Mesenteric fat pad (tissue), 1 donor: Measurements from ENCODE around the gene GRHL1. TPM values are rescaled to one million over a fixed set of nuclear protein-coding genes. Genes with fewer than 3 reads are reported as not detected.
"Not testable (repeated sequence)": the region's sequence is repeated elsewhere in the genome, so short reads cannot be mapped to it uniquely, and the experiment has no call there.

ENCODE experiments used
- DNase-seq: peaks from one replicate; pipeline ENCODE4 v3.0.0-alpha.2; 2020; ENCODE audit warnings: low spot score
- total RNA-seq: library from RNA; stranded (reverse); fragmentation: NEBNext Ultra II Directional; extraction: Animal tissue kit (Norgen Biotek cat#: 25700); gene quantifications from one replicate; pipeline ENCODE4 v1.2.1, GENCODE V29; 2021
- donor health status: DM: yes; HTN: yes; CAD: no.

GRHL1 gene
- total RNA-seq, 1 donor from 2014 or later, result 18.0 TPM

- no peak for DNase-seq
These were observed 68.3 kb downstream of the GRHL1 start for GRCh38 chr2:10019602-10020400.

DNA sequence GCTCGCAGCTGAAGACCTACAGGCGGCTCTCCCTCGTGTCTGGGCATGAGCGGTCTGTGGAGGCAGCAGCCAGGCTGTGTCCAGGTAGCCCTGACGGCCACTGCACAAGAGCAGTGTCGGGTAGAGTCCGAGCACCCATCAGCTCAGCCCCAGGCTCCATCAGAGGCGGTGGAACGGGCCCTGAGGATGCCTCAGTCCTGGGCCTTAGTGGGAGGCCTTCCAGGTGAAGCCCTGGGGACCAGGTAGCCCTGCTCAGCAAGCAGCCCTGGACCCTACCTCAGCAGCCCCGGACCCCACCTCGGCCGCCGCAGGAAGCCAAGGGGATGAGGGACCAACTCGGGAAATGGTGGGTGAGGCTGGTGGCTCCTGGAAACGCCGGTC lies 70.5 kb downstream of the GRHL1 start:
- DNase-seq, result no peak

- DNase-seq, result no peak
These were observed 71.0 kb downstream of the GRHL1 start for GRCh38 chr2:10022445-10022844.

DNA sequence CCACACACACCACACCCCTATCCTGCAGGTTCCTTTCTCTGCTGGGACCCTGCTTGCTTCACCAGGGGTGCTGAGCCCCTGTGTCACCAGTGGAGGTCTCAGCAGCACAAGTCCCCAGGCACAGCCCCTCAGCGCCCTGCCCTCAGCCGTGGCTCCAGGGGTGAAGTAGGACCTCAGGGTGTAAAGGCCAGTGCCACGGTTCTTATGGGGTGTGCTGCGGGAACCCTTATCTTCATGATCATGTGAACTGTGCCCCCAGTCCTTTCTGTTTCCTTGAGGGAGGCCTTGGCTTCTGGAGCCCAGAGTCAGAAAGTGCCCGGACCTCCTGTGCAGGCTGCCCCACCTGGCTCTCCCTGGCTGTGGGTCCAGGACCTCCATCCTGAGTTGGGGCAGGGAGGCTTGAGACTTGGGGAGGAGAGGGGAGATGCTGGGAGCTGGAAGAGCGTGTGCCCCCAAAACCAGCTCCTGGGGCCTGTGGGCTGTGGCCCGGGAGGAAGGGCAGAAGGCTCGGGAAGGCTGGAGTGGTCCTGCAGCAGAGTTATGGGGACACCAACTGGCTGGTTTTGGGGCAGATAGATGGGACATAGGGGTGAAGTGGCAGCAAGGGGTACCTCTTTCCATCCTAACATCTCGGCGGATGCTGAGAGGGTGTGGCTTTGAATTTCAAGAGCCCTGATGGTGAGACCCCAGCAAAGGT lies 71.6 kb downstream of the GRHL1 start:
- no peak for DNase-seq

DNA sequence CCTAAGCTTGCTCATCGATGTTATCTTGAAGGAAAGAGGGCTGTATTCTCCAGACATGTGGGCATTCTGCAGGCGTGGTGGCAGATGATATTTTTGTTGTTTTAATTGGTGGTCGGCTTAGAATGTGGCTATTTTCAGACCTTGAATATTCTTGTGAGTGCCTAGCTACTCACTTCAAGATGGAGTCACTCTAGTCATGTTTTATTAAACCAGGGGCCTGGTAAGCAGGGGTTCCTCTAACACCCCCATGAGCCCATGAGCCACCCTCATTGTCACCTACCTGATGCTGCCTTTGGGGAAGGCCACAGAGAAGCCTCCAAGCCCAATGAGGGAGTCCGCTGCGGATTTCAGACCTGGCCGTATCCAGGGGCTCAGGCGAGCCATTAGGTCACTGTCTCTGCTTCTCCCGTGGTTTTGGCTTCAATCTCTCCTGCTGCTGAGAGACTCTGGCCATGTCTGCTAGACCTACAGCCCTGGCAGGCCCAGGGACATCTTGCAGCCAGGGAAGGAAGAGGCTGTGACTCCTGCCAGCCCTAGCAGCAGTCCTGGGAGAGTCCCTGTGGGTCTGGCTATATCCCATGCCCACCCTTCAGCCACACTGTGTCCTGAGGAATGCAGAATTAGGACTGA lies 75.6 kb downstream of the GRHL1 start:
- no peak for DNase-seq

GRCh38 chr2:10027660-10028330 lies 76.3 kb downstream of the GRHL1 start:
- DNase-seq, result no peak

DNA sequence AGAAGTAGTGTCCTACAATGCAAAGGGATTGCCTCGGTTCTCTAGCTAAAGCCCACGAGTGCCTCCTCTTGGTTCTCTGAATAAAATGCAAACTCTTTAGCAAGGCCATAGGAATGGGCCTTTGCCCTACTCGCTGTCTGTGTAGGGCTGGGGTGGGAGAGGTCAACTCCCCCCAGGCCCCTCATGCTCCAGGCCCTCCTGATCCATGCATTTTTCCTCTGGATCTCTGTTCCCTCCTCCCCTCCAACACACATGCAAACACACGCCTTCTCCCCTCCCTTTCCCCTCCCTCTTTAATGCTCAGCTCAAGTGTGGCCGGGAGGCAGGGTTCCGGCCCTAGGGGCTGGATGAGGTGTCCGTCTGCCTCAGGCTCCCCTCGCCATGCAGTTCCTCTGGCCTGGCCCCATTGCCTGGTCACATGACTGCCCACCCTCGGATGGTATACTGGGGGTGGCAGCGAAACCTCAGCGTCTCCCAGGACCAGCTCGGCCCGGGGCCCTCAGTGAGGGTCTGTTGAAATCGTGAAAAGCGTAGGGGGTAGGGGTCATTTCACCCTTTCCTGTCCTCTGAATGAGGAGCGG lies 77.0 kb downstream of the GRHL1 start:
- no peak for DNase-seq

GRCh38 chr2:10028988-10029874 lies 77.7 kb downstream of the GRHL1 start:
- DNase-seq, result no peak

- DNase-seq, result no peak
These were observed 78.4 kb downstream of the GRHL1 start for GRCh38 chr2:10029875-10030223.

DNA sequence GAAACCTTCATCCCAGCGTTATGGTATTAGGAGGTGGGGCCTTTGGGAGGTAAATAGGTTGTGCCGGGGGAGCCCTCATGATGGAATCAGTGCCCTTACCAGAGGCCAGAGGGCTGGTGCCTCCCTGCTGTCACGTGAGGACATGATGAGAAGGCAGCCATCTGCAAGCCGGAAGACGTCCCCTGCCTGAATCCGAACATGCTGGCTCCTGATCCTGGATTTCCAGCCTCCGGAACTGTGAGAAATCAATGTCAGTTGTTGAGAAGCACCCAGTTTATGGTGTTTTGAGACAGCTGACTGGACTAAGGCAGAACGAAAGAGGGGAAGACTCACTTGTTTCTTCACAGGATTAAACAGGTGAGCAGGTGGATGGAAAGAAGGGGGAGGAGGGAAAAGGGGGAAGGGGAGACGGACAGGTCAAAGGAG lies 78.8 kb downstream of the GRHL1 start:
- no peak for DNase-seq

GRCh38 chr2:10030798-10031197 lies 79.3 kb downstream of the GRHL1 start:
- DNase-seq, result not testable (repeated sequence)

DNA sequence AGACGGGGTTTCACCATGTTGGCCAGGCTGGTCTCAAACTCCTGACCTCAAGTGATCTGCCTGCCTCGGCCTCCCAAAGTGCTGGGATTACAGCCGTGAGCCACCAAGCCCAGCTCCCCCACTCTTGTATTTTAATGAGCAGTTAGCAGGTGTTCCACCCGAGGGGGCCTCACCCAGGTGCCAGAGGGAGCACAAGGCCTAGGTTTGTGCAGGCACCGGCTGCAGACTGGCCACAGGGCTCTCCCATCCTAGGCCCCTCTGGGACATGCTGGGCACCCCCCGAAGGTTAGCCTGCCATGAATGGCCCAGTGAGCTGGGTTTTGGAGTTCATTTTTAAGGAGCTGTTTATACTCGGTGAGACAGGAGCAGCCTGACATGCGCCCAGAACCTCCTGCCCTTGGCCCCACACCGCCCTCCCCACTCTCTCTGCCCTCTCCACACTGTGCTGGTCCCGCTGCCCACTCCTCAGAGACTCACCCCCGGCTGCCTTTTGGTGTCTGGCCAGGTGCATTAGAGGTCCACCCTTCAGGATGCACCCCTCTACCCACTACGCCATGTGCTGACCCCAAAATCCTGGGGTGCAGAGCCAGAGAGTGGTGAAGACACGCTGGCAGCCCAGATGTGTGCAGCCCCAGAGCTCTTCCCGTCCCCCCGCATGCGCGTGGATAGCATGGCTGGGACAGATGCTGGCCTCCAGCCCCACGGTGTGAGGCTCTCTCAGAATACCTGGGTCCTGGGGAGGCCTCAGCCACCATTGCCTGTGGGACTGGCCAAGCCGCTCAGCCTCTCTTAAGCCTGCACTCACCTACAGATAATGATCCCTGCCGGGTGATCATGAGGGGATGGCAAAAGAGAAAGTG lies 80.6 kb downstream of the GRHL1 start:
- no peak for DNase-seq

DNA sequence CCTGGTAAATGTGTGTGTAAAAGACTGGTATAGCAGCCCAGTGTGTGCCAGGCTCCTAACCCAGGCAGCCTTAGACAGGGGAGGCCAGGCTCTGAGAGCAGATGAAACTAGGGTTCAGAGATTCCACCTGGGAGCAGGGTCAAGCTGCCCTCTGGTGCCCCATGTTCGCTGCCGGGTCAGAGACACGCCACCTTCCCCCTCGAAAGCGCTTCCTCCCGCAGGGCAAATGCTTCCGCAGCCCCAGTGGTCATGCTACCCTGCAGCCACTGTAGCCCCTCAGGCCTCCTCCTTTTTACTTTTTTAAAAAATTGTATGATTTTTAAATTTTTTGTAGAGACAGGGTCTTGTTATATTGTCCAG lies 81.2 kb downstream of the GRHL1 start:
- DNase-seq, result no peak

GRCh38 chr2:10033251-10034006 lies 81.9 kb downstream of the GRHL1 start:
- DNase-seq, result no peak

DNA sequence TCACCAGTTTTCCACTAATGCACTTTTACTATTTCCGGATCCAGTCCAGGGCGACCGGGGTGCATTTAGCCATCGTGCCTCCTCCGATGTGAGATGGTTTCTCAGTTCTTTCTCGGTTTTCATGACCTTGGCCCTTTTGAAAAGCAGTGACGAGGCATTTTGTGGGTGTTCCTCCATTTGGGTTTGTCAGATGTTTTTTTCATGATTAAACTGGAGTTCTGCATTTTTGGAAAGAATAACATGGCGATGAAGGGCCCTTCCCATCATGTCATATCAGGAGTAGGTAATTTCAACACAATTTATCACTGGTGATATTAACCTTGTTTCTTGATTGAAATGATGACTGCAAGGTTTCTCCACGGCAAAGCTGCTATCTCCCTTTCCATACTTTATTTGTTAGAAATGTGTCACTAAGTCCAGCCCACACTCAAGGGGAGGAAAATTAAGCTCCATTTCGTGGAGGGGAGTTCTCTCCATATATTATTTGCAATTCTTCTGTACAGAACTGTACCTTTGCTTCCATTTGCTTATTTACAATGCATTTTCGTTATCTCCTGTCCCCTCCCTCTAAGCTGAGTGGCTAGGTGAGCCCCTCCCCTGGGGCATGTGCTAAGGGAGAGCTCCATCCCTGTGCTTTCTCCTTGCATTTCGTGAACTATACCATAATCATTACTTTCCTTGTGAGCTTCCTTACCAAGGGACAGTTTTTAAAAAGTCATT lies 83.0 kb downstream of the GRHL1 start:
- no peak for DNase-seq

- DNase-seq, result no peak
These were observed 83.5 kb downstream of the GRHL1 start for GRCh38 chr2:10035053-10035422.

DNA sequence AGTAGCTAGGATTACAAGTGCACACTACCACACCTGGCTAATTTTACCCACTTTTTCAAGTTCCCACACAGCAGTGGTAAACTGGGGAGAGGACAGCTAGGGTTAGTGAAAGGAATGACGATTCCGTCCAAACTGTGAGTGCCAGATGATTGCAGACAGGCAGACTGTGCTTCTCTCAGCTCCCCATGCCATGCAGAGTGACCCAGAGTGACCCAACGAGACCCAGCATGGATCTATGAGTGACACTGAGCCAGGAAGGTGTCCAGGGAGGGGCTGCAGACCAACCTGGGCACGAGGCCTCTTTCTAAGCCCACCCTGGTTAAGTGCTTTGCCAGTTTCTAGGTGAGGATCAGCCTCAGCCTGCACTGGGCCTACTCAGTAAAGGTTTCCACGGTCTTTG lies 84.1 kb downstream of the GRHL1 start:
- no peak for DNase-seq
